H1 (cell line): ENCODE measurements around the gene TAOK1. TPM values are rescaled to one million over a fixed set of nuclear protein-coding genes. Genes with fewer than 3 reads are reported as not detected.

Experiments
- CTCF ChIA-PET: fragments of 300-600 bp; sonication (Branson Sonifier 250); formaldehyde crosslinking; loops from one replicate; lab custom pipeline; 2021; ENCODE audit not compliant: partially characterized antibody; lab: Charles Lee
- POLR2A ChIA-PET: fragments of 300-600 bp; sonication (Branson Sonifier 250); formaldehyde crosslinking; loops from one replicate; lab custom pipeline; 2021; ENCODE audit warnings: inconsistent platforms; ENCODE audit not compliant: partially characterized antibody; lab: Charles Lee
- DNase-seq, 2 experiments: peaks; one replicate each; pipeline versions ENCODE4 v3.0.0 to v3.0.0-alpha.2; 2010 to 2022; ENCODE audit warnings: low spot score in 2 of 2, low read depth in 1 of 2, mixed read lengths in 1 of 2
- FAIRE-seq: peaks from 2 replicates; lab custom pipeline; 2011; peaks lifted over from hg19 to GRCh38; lab: Jason Lieb, UNC
- H2AFZ ChIP-seq: 2 replicates; pipeline ENCODE4 v1.8.1; 2012; ENCODE audit warnings: low read length, inconsistent platforms
- H2AK5ac ChIP-seq: 2 replicates; pipeline ENCODE4 v1.6.1; 2013; ENCODE audit warnings: low read depth, low read length
- H2BK120ac ChIP-seq: replicated peaks from 2 replicates; pipeline ENCODE3; 2013; ENCODE audit warnings: low read depth, low read length, inconsistent platforms
- H2BK12ac ChIP-seq: 2 replicates; pipeline ENCODE4 v1.6.1; 2013; ENCODE audit warnings: low read depth, low read length
- H2BK15ac ChIP-seq: 2 replicates; pipeline ENCODE4 v1.6.1; 2013; ENCODE audit warnings: low read length
- H2BK20ac ChIP-seq: 2 replicates; pipeline ENCODE4 v1.6.1; 2013; ENCODE audit warnings: low read length
- H2BK5ac ChIP-seq: 2 replicates; pipeline ENCODE4 v1.6.1; 2013; ENCODE audit warnings: low read depth, low read length
- H3K14ac ChIP-seq: 2 replicates; pipeline ENCODE4 v1.6.1; 2013; ENCODE audit warnings: inconsistent platforms; ENCODE audit not compliant: insufficient read length
- H3K18ac ChIP-seq: 2 replicates; pipeline ENCODE4 v1.6.1; 2013; ENCODE audit warnings: low read length; ENCODE audit errors: extremely low read depth
- H3K23ac ChIP-seq: 2 replicates; pipeline ENCODE4 v1.6.1; 2013; ENCODE audit warnings: inconsistent platforms; ENCODE audit not compliant: insufficient read length
- H3K23me2 ChIP-seq: 2 replicates; pipeline ENCODE4 v1.6.1; 2013; ENCODE audit warnings: low read depth, low read length
- H3K27ac ChIP-seq: 2 replicates; pipeline ENCODE4 v1.6.1; 2011; ENCODE audit warnings: low read depth, low read length, inconsistent platforms
- H3K27me3 ChIP-seq, 4 experiments: replicated peaks in 1 of 4; 1 replicate in 1 of 4; 2 replicates in 3 of 4; pipeline versions ENCODE4 v1.6.1 to v1.8.1; 2011 to 2013; ENCODE audit warnings: low read length in 3 of 4, mild to moderate bottlenecking in 3 of 4, inconsistent platforms in 2 of 4, mixed read lengths in 2 of 4, moderate library complexity in 1 of 4; ENCODE audit not compliant: control insufficient read depth in 3 of 4, insufficient read depth in 3 of 4; ENCODE audit errors: extremely low read depth in 1 of 4
- H3K36me3 ChIP-seq, 4 experiments: 2 replicates each; pipeline versions ENCODE4 v1.6.1 to v1.8.1; 2011 to 2013; ENCODE audit warnings: mild to moderate bottlenecking in 4 of 4, low read length in 3 of 4, moderate library complexity in 2 of 4, control low read depth in 1 of 4, inconsistent platforms in 1 of 4; ENCODE audit not compliant: insufficient read depth in 4 of 4, control insufficient read depth in 2 of 4
- H3K4ac ChIP-seq: replicated peaks from 2 replicates; pipeline ENCODE3; 2013; ENCODE audit warnings: low read length, low read depth, mixed read lengths, inconsistent platforms; ENCODE audit not compliant: insufficient read length
- H3K4me1 ChIP-seq, 4 experiments: replicated peaks in 1 of 4; 1 replicate in 1 of 4; 2 replicates in 3 of 4; pipeline versions ENCODE4 v1.6.1 to v1.8.1; 2011 to 2013; ENCODE audit warnings: low read length in 3 of 4, inconsistent platforms in 2 of 4, mixed read lengths in 1 of 4; ENCODE audit not compliant: insufficient read depth in 4 of 4, control insufficient read depth in 3 of 4
- H3K4me2 ChIP-seq, 2 experiments: 2 replicates each; pipeline versions ENCODE4 v1.6.1 to v1.8.1; 2011 to 2013; ENCODE audit warnings: low read depth in 2 of 2, low read length in 2 of 2, control low read depth in 1 of 2, inconsistent platforms in 1 of 2, mild to moderate bottlenecking in 1 of 2; ENCODE audit not compliant: insufficient read depth in 1 of 2
- H3K4me3 ChIP-seq, 4 experiments: fragments of 200-600, 300-600 bp in 1 of 4; sonication (generic), shearing (Covaris generic), sonication (Bioruptor Twin) in 1 of 4; 2 replicates each; pipeline versions ENCODE4 v1.5.1 to v1.8.1; 2011 to 2016; ENCODE audit warnings: low read length in 4 of 4, low read depth in 3 of 4, control low read depth in 2 of 4, inconsistent platforms in 2 of 4, mild to moderate bottlenecking in 2 of 4, mixed read lengths in 1 of 4, moderate library complexity in 1 of 4; ENCODE audit not compliant: insufficient read depth in 2 of 4; ENCODE audit errors: extremely low read depth in 1 of 4
- H3K56ac ChIP-seq: replicated peaks from 2 replicates; pipeline ENCODE3; 2013; ENCODE audit warnings: low read depth, mild to moderate bottlenecking, mixed read lengths, low read length, inconsistent platforms; ENCODE audit not compliant: insufficient read length
- H3K79me1 ChIP-seq: 2 replicates; pipeline ENCODE4 v1.6.1; 2013; ENCODE audit warnings: low read depth, low read length, control low read depth
- H3K79me2 ChIP-seq, 2 experiments: 2 replicates each; pipeline versions ENCODE4 v1.6.1 to v1.8.1; 2012 to 2013; ENCODE audit warnings: low read length in 2 of 2, mild to moderate bottlenecking in 2 of 2, inconsistent platforms in 1 of 2; ENCODE audit not compliant: insufficient read depth in 2 of 2, control insufficient read depth in 1 of 2
- H3K9ac ChIP-seq, 4 experiments: replicated peaks in 1 of 4; 1 replicate in 1 of 4; 2 replicates in 3 of 4; pipeline versions ENCODE4 v1.6.1 to v1.8.1; 2011 to 2013; ENCODE audit warnings: low read depth in 3 of 4, low read length in 3 of 4, control low read depth in 2 of 4, mild to moderate bottlenecking in 2 of 4, moderate library complexity in 2 of 4, inconsistent platforms in 1 of 4; ENCODE audit errors: extremely low read depth in 1 of 4
- H3K9me3 ChIP-seq, 2 experiments: 2 replicates each; pipeline versions ENCODE4 v1.6.1 to v1.8.1; 2012 to 2013; ENCODE audit warnings: mild to moderate bottlenecking in 2 of 2, moderate library complexity in 2 of 2, control low read depth in 1 of 2, inconsistent platforms in 1 of 2, low read depth in 1 of 2, low read length in 1 of 2, mixed read lengths in 1 of 2; ENCODE audit not compliant: insufficient read depth in 2 of 2
- H4K20me1 ChIP-seq, 2 experiments: replicated peaks in 1 of 2; 2 replicates each; pipeline versions ENCODE3 to v1.8.1; 2011 to 2013; ENCODE audit warnings: inconsistent platforms in 2 of 2, low read length in 2 of 2, mild to moderate bottlenecking in 1 of 2; ENCODE audit not compliant: insufficient read depth in 2 of 2, control insufficient read depth in 1 of 2
- H4K5ac ChIP-seq: 2 replicates; pipeline ENCODE4 v1.6.1; 2013; ENCODE audit warnings: low read length, low read depth, mixed read lengths, inconsistent platforms; ENCODE audit not compliant: insufficient read length
- H4K8ac ChIP-seq: 2 replicates; pipeline ENCODE4 v1.8.0; 2013; ENCODE audit warnings: mild to moderate bottlenecking, moderate library complexity, low read length, inconsistent platforms; ENCODE audit not compliant: insufficient read depth; ENCODE audit errors: extremely low read depth
- H4K91ac ChIP-seq: replicated peaks from 2 replicates; pipeline ENCODE3; 2013; ENCODE audit warnings: low read length, mixed read lengths, inconsistent platforms; ENCODE audit not compliant: insufficient read length
- PHF8 ChIP-seq: fragments of 200-600 bp; sonication (generic); conservative IDR thresholded peaks from 2 replicates; pipeline ENCODE4 v1.7.1; 2012; ENCODE audit warnings: low read depth, mild to moderate bottlenecking, inconsistent platforms, low read length, moderate library complexity
- RAD21 ChIP-seq, 2 experiments: IDR thresholded peaks in 1 of 2; conservative IDR thresholded peaks in 1 of 2; 2 replicates each; pipeline ENCODE4 v1.6.1; 2011; ENCODE audit warnings: low read depth in 2 of 2, low read length in 2 of 2, improper control_type of control experiment in 1 of 2, inconsistent platforms in 1 of 2, mild to moderate bottlenecking in 1 of 2, moderate library complexity in 1 of 2
- RNF2 ChIP-seq: fragments of 200-900, 300-1000 bp; sonication (generic); IDR thresholded peaks from 2 replicates; pipeline ENCODE4 v1.7.1; 2016; ENCODE audit warnings: borderline replicate concordance, low read depth, mild to moderate bottlenecking, antibody characterized with exemption, low read length; ENCODE audit not compliant: poor library complexity, severe bottlenecking; ENCODE audit errors: missing control alignments
- SAP30 ChIP-seq: fragments of 300-600 bp; sonication (generic); IDR thresholded peaks from 2 replicates; pipeline ENCODE4 v1.7.1; 2012; ENCODE audit warnings: low read length, moderate library complexity, mild to moderate bottlenecking, inconsistent platforms; ENCODE audit not compliant: insufficient read depth, insufficient replicate concordance
- TCF12 ChIP-seq: IDR thresholded peaks from 2 replicates; pipeline ENCODE4 v1.6.1; 2011; ENCODE audit warnings: low read depth, mild to moderate bottlenecking, low read length
- WGBS, 2 experiments: shearing (Covaris generic) in 1 of 2; methylation state at CpG; one replicate each; pipeline versions ENCODE4 v1.1.6 to v1.1.7; 2013 to 2015; ENCODE audit warnings: low lambda C conversion rate in 2 of 2, mixed read lengths in 2 of 2, inconsistent platforms in 1 of 2, low coverage in 1 of 2, missing lambda C conversion rate in 1 of 2; ENCODE audit not compliant: insufficient replicate concordance in 2 of 2, insufficient coverage in 1 of 2, insufficient read length in 1 of 2; ENCODE audit errors: extremely low coverage in 1 of 2, missing lambda C conversion rate in 1 of 2; 5-methylcytosine and 5-hydroxymethylcytosine counted together
- polyA plus RNA-seq, 7 experiments: library from polyadenylated mRNA; depleted of rRNA in 3 of 7; stranded (reverse) in 5 of 7; unstranded in 2 of 7; fragments of >200 nt in 5 of 7; fragments of 200-250 nt in 2 of 7; gene quantifications; 1 replicate in 5 of 7; 2 replicates in 1 of 7; 4 replicates in 1 of 7; pipeline versions ENCODE4 v1.2.1 to v1.2.3, GENCODE V29; 2011 to 2013; ENCODE audit warnings: missing spikeins in 2 of 7, mixed read lengths in 2 of 7
- total RNA-seq: library from RNA; stranded (reverse); fragmentation: NEBNext Ultra II Directional; extraction: Animal tissue kit (Norgen Biotek cat#: 25700); gene quantifications from 2 replicates; pipeline ENCODE4 v1.2.1, GENCODE V29; 2021

Gene TAOK1
- total and polyA plus RNA-seq, 2 of the 8 experiments (the other 6 are each of a cell fraction or from before 2014, with no cell fraction given): 12.2 to 90.6 TPM

DNA sequence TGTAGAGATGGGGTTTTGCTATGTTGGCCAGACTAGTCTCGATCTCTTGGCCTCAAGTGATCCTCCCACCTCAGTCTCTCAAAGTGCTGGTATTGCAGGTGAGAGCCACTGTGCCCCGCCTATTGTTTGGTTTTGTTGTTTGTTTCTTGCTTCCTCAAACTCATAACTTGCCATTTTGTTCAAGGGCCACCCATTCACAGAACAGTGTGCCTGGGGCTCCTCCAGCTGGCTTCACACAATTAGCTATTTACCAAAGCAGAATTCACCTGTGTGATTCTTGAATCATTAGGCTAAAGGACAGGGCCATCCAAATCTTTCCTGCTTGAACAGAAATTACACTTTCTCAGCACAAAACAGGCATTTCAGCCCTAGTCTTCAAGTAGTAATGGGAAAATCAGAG lies 169.5 kb downstream of the TAOK1 start:
- H3K4me1 ChIP-seq: no peaks in the 10 kb centered on the region
- no peak overlapping the region for H2AFZ ChIP-seq
- no peak for FAIRE-seq
- no peaks in the 10 kb centered on the region for H3K9me3 ChIP-seq
- H3K4me2 ChIP-seq: no peak overlapping the region
- no peaks in the 10 kb centered on the region for H4K20me1 ChIP-seq
- H3K4me3 ChIP-seq: no peak overlapping the region
- no peak overlapping the region for H4K5ac ChIP-seq
- no peak overlapping the region for H4K91ac ChIP-seq
- H3K23ac ChIP-seq: no peak overlapping the region
- H3K14ac ChIP-seq: no peak overlapping the region
- no peak overlapping the region for H4K8ac ChIP-seq
- no peak overlapping the region for H3K56ac ChIP-seq
- H2BK120ac ChIP-seq: no peak overlapping the region
- H3K27me3 ChIP-seq: peaks cover 0 to 6% (median 2%) of the 10 kb centered on the region in 4 experiments; a peak in 3 of 7 replicates
- no peak overlapping the region for H3K9ac ChIP-seq
- ChIA-PET CTCF (interaction anchor here (0.6 to 3.2 kb wide), 2 partner anchors 23 to 183 kb away, joined by 6 to 15 read pairs; no protein-coding TSS in a partner anchor), POLR2A (no interaction called here)
- H3K36me3 ChIP-seq: no peaks in the 10 kb centered on the region
- no peak overlapping the region for H3K4ac ChIP-seq
- H3K79me1 ChIP-seq: no peaks in the 10 kb centered on the region
- no peak overlapping the region for H3K27ac ChIP-seq
- H2BK5ac ChIP-seq: no peak overlapping the region
- DNase-seq: no peak
- H2BK12ac ChIP-seq: no peak overlapping the region
- H2BK20ac ChIP-seq: no peak overlapping the region
- no peaks in the 10 kb centered on the region for H3K79me2 ChIP-seq
- H2AK5ac ChIP-seq: no peak overlapping the region
- no peaks in the 10 kb centered on the region for H3K23me2 ChIP-seq
- no peak overlapping the region for H2BK15ac ChIP-seq
- 85% methylated on average over 2 of the region's 2 CpGs; no CpG with 5 or more reads in 1 of the 2 experiments for WGBS, 2 experiments
- H3K18ac ChIP-seq: no peak overlapping the region
- no peak for TF ChIP-seq PHF8
- TF ChIP-seq RAD21 (IDR thresholded peaks at IDR 0.05 in 1 of 2, conservative IDR thresholded peaks at IDR 0.05 in 1 of 2; ENCODE audit: low read depth in 2 of 2, low read length in 2 of 2): no peak
- no peak for TF ChIP-seq SAP30
- no peak for TF ChIP-seq RNF2
- TF ChIP-seq TCF12: no peak
- TF ChIP-seq, all 59 proteins: peak for 0
